Effector memory CD4-positive, alpha-beta T cell (primary cell): ENCODE data around the gene CACNB4.

Source experiments
- DNase-seq, 3 donors: peaks; one replicate each; pipeline ENCODE4 v3.0.0-alpha.2; 2020
- H3K27ac ChIP-seq: 2 replicates; pipeline ENCODE4 v1.7.0; 2013; ENCODE audit warnings: mild to moderate bottlenecking, low read length, moderate library complexity; ENCODE audit not compliant: insufficient read depth, poor library complexity, severe bottlenecking
- H3K27me3 ChIP-seq: replicated peaks from 2 replicates; pipeline ENCODE4 v1.7.0; 2013; ENCODE audit warnings: mild to moderate bottlenecking, low read length; ENCODE audit not compliant: insufficient read depth, control insufficient read depth, poor library complexity, severe bottlenecking
- H3K36me3 ChIP-seq: 2 replicates; pipeline ENCODE4 v1.7.0; 2013; ENCODE audit warnings: mild to moderate bottlenecking, low read length, moderate library complexity; ENCODE audit not compliant: control insufficient read depth, insufficient read depth
- H3K4me1 ChIP-seq: 2 replicates; pipeline ENCODE4 v1.7.0; 2013; ENCODE audit warnings: low read length, mild to moderate bottlenecking; ENCODE audit not compliant: control insufficient read depth, insufficient read depth, poor library complexity, severe bottlenecking
- H3K4me3 ChIP-seq: 2 replicates; pipeline ENCODE4 v1.7.0; 2013; ENCODE audit warnings: low read length, low read depth, mild to moderate bottlenecking; ENCODE audit not compliant: insufficient read depth, poor library complexity, severe bottlenecking
- H3K9me3 ChIP-seq: 2 replicates; pipeline ENCODE4 v1.7.0; 2013; ENCODE audit warnings: mild to moderate bottlenecking, low read length, moderate library complexity; ENCODE audit not compliant: control insufficient read depth

Gene CACNB4

GRCh38 chr2:151933266-151933804 is 165.5 kb downstream of the CACNB4 start:
- no peak overlapping the region for H3K4me3 ChIP-seq
- no peaks in the 10 kb centered on the region for H3K4me1 ChIP-seq
- no peaks in the 10 kb centered on the region for H3K27me3 ChIP-seq
- H3K9me3 ChIP-seq: no peaks in the 10 kb centered on the region
- no peaks in the 10 kb centered on the region for H3K36me3 ChIP-seq
- DNase-seq: no peak
- no peak overlapping the region for H3K27ac ChIP-seq

GRCh38 chr2:151931756-151932155 is 167.1 kb downstream of the CACNB4 start:
- Histone ChIP-seq H3K27ac (no peak overlapping the region), H3K4me1 (no peaks in the 10 kb centered on the region), H3K9me3 (no peaks in the 10 kb centered on the region), H3K27me3 (no peaks in the 10 kb centered on the region), H3K4me3 (no peak overlapping the region), H3K36me3 (no peaks in the 10 kb centered on the region)
- no peak for DNase-seq

DNA sequence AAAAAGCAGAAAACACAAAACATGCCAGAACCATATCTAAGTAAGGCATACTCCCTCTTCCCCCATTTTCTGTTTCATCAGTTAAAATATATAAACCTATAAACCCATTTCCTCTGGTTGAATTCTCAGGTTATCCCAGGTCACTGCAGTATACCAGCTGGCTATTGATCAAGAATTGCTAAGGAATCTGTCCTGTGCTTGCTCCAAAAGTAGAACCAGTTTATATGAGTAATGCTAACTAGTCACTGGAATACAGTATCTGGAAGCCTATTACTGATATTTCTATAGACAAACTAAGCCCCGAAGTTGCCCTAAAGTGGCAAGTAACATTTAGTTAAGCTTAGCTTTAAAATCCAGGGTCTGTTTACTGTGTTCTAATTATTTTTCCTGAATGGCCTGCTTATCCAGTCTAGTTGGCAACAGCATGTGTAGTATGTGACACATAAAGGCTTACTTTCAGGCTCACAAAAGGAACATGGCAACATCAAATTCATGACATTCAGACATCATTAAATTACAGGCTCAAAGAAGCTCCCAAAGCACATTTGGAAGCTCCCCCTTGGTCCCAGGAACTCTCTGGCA is 167.7 kb downstream of the CACNB4 start:
- no peak for DNase-seq
- Histone ChIP-seq H3K27me3 (no peaks in the 10 kb centered on the region), H3K9me3 (no peaks in the 10 kb centered on the region), H3K36me3 (no peaks in the 10 kb centered on the region), H3K27ac (no peak overlapping the region), H3K4me3 (no peak overlapping the region), H3K4me1 (no peaks in the 10 kb centered on the region)

GRCh38 chr2:151930042-151930441 is 168.8 kb downstream of the CACNB4 start:
- DNase-seq: no peak
- Histone ChIP-seq H3K36me3 (no peaks in the 10 kb centered on the region), H3K9me3 (no peaks in the 10 kb centered on the region), H3K4me3 (no peak overlapping the region), H3K27me3 (no peaks in the 10 kb centered on the region), H3K27ac (no peak overlapping the region), H3K4me1 (no peaks in the 10 kb centered on the region)

DNA sequence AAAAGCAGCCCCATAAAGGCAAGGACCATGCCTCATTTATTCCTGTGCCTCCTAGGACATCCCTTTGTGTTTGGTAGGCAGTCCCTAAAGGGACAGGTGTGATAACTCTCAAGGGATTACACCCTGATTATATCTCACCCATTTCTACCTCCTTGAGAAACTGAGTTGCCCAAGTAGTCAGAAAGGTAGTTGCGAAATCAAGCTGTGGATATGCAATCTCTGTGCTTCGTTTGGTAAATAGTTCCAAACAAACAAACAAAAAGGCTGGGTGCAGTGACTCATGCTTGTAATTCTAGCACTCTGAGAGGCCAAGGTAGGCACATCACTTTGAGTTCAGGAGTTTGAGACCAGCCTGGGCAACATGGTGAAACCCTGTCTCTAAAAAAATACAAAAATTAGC is 170.5 kb downstream of the CACNB4 start:
- no peak overlapping the region for H3K4me3 ChIP-seq
- H3K36me3 ChIP-seq: no peaks in the 10 kb centered on the region
- H3K9me3 ChIP-seq: no peaks in the 10 kb centered on the region
- no peaks in the 10 kb centered on the region for H3K4me1 ChIP-seq
- no peak for DNase-seq
- H3K27me3 ChIP-seq: no peaks in the 10 kb centered on the region
- H3K27ac ChIP-seq: no peak overlapping the region

GRCh38 chr2:151927501-151928221 is 171.2 kb downstream of the CACNB4 start:
- Histone ChIP-seq H3K36me3 (no peaks in the 10 kb centered on the region), H3K9me3 (no peaks in the 10 kb centered on the region), H3K4me1 (no peaks in the 10 kb centered on the region), H3K27me3 (no peaks in the 10 kb centered on the region), H3K27ac (no peak overlapping the region), H3K4me3 (no peak overlapping the region)
- no peak for DNase-seq

- H3K4me1 ChIP-seq: no peaks in the 10 kb centered on the region
- DNase-seq: no peak
- H3K27me3 ChIP-seq: no peaks in the 10 kb centered on the region
- H3K4me3 ChIP-seq: no peak overlapping the region
- no peaks in the 10 kb centered on the region for H3K9me3 ChIP-seq
- H3K36me3 ChIP-seq: no peaks in the 10 kb centered on the region
- H3K27ac ChIP-seq: no peak overlapping the region
These were observed 175.8 kb downstream of the CACNB4 start for GRCh38 chr2:151922845-151923666.

DNA sequence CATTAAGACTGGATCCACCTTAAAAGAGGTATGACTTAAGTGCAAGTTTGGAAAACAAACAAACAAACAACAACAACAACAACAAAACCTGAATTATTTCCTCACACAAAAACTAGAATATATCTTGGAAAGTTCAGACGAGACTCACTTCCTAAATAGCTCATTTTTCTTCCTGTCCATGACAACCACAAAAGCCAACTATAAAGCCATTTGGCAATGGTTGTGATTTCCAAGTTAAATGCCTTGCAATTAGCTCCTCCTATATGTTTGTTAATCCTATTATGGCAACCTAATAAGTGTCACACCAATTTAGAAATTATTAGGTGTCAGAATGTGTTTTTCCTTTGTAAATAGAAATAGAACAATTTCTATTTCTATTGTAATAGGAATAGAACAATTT is 179.1 kb downstream of the CACNB4 start:
- peaks cover 3% of the 10 kb centered on the region for H3K27me3 ChIP-seq
- H3K4me3 ChIP-seq: no peak overlapping the region
- no peaks in the 10 kb centered on the region for H3K9me3 ChIP-seq
- no peak overlapping the region for H3K27ac ChIP-seq
- no peaks in the 10 kb centered on the region for H3K4me1 ChIP-seq
- no peak for DNase-seq
- no peaks in the 10 kb centered on the region for H3K36me3 ChIP-seq

DNA sequence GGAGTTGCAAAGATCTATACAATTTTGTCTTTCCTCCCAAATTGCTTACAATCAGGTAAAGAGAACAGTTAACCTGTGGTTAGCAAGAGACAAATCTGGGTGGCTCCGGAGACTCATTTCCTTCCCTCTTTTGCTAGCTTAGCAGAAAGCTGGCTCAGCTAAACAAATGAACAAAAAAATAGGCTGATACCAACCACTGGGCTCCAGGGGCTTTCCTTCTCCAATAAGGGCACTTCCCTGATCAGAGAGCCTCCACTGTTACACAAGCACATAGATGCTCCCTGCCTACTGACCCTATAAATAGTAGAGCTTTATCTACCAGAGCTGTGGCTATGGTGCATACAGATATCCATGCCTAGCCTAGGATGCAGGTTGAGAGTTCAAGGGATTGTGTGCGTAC is 180.5 kb downstream of the CACNB4 start:
- Histone ChIP-seq H3K36me3 (no peaks in the 10 kb centered on the region), H3K27me3 (peaks cover 3% of the 10 kb centered on the region), H3K4me3 (no peak overlapping the region), H3K4me1 (no peaks in the 10 kb centered on the region), H3K27ac (no peak overlapping the region), H3K9me3 (no peaks in the 10 kb centered on the region)
- DNase-seq: no peak

- Histone ChIP-seq H3K27ac (no peak overlapping the region), H3K27me3 (peaks cover 3% of the 10 kb centered on the region), H3K9me3 (no peaks in the 10 kb centered on the region), H3K36me3 (no peaks in the 10 kb centered on the region), H3K4me1 (no peaks in the 10 kb centered on the region), H3K4me3 (no peak overlapping the region)
- DNase-seq: no peak
These were observed 182.2 kb downstream of the CACNB4 start for GRCh38 chr2:151916632-151917031.
